T-helper 2 cell treated with Interferon-gamma antibody and Interleukin-4, amounts not matched to agents 100 ng/mL and 5 ng/mL, for 36 hours (primary cell): ENCODE data around the gene PLPPR1. TPM values are rescaled to one million over a fixed set of nuclear protein-coding genes. Genes with fewer than 3 reads are reported as not detected.

Experiments used
- intact Hi-C: fragments of 100-400 bp; cut with micrococcal nuclease; formaldehyde crosslinking; loops from one replicate; pipeline ENCODE4 v1.15.1; 2023
- total RNA-seq: library from RNA; stranded (reverse); gene quantifications from 2 replicates; pipeline ENCODE4 v1.2.3, GENCODE V29; 2022

The PLPPR1 gene
- total RNA-seq, 1 donor from 2014 or later, result not detected

DNA sequence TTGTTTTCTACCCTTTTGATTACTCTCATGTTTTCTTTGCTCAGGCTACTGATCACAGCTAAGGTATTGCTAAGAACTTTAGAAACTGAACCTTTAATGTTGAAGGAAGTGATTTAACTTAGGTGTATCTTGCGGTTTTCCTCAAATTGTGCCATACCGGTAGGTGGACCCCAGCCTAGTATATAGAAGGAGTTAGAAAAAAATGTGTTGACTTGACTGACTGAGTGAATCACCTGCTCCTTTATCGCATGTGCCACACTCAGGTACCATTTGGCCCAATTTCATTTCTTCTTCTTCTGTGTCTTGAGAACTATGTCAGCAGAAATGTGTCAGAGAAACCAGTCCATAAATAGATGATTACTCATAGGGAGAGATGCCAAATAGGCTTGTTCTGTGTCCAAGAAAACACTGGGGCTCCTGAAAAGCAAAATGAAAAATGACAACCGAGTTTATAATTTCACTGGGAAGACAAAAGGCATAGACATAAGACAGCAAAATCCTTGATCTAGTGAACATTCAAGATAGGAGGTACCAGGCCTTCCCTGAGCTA, 19.4 kb downstream of the PLPPR1 start:
- intact Hi-C loops, result no loop called here

DNA sequence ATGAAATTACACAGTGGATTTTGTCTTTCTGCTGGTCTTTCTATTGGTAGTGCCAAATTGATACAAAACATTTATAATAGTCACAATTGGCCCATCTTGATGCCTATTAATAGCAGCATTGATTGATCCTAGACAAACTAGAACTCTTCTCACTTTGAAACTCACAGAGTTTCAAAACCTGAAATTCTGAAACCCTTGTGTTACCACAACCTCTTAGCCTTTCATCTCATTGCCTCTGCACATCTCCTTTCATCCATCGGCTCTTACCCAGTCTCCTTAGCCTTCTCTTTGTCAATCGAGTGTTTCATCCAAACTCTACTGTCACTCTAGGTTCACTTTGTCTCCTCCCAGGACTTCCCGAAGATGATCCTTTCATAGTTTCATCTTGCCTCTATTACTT, 22.1 kb downstream of the PLPPR1 start:
- intact Hi-C loops, result no loop called here

DNA sequence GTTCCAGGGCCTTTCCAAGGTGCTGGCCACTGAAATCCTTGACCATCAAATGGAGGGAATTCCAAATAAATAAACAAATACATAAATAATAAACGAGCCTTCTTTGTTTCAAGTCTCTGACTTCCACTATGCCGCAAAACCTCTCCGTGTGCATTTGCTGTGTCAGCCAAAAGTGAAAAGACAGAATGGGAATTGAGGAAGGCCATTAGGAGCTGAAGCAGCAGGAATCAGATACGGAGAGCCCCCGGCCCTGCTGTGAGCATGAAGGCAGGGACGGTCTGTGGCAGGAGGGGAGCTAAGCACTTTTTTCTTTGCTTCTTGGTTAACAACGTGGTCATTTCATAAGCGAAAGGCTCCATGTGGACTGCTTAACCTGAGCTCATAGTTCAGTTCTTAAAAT, 26.1 kb downstream of the PLPPR1 start:
- intact Hi-C loops, result no loop called here

DNA sequence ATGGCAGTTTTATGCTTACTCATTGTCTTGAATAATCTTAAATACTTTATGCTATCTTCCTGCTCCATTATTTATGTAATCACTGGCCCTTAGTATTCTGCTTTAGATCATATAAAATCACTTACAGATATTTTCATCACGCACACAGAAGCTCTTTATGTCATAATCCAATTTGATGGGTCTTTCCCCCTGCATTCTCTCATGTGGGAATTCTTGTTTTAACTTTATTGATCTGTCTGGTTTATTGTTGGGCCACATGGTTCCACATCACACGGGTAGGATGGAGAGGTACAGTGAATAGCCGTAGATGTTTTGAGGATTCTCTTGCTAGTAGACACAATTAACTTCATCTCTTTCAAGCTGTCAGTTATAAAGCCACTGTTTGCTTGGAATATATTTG, 27.0 kb downstream of the PLPPR1 start:
- intact Hi-C loops, result no loop called here

DNA sequence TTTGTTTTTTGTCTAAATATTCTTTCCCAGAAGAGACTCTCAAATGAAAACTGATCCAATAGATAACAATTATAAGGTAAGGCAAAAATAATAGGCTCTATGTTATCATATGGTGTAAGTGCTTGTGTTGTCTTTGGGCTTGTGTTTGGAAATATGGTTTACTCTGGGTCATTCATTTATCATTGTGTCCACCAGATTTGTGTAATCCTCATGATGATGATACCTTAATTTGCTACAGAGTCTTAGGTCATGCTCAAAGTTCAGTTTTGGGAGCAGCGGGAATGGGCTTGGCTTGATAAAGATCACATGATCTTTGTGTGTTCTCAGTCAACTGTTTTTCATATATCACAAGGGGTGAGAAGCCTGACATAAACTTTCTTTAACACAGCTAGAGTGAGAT, 34.2 kb downstream of the PLPPR1 start:
- intact Hi-C loops, result no loop called here

DNA sequence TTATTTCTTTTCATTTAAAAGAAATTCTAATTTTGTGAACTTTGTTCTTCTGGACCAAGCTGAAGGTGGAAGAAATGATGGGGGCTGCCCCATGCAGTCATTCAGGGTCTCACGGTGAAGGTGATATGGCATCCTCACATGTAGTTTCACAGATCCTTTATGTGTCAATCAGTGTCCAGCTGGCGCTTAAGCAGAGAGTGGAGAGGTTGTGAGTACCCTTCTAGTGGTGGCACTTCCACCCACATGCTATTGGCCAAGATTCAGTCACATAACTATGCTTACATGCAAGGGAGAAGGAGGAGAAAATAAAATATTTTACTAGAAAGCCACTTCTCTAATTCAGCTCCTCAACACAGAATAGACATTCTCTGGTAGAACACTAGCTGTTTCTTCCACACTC, 34.7 kb downstream of the PLPPR1 start:
- intact Hi-C loops, result no loop called here

DNA sequence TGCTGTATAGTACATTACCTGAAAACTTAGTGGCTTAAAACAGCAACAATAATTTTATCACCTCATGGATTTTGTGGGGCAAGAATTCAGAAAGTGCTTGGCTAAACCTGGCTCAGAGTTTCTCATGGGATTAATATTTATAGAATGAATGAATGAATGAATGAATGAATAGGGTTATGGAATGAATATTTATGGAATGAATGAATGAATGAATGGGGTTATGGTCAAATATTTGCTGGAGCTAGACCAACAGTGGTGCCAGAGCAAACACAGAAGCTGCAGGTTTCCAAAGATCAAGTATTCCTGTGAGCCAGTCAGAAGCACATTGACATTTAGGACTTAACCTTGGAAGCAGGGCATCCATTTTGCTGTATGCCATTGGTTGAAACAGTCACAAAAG, 35.7 kb downstream of the PLPPR1 start:
- intact Hi-C loops, result no loop called here

DNA sequence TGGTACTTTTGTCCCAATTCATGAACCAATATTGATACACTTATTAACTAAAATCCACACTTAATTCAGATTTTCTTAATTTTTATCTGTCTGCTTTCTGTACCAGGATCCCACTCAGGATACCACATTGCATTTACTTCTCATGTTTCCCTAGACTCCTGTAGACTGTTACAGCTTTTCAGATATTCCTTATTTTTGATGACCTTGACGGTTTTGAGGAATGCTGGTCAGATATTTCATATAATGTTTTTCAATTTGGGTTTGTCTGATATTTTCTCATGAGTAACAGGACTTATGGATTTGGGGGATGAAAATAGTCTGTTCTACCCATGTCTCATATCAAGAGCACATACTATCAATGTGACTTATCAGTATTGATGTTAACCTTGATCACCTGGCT, 37.4 kb downstream of the PLPPR1 start:
- intact Hi-C loops, result no loop called here

DNA sequence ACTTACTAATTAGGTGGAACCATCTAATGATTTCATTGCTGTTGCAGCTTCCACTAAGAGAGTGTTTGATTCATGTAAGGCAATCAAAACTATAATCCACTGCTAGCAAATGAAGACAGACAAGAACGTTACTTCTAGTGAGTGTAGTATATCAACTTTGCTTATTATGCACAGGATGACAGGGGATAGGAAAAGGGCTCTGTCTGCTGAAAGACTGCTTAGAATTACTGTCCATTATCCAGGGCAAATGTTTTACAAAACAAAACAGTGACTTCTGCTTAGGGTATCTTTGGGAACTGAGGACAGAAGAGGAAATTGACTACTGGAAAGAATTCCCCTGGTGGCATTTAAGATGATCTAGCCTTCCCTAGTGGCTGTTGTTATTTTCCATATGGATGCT, 40.2 kb downstream of the PLPPR1 start:
- intact Hi-C loops, result no loop called here

DNA sequence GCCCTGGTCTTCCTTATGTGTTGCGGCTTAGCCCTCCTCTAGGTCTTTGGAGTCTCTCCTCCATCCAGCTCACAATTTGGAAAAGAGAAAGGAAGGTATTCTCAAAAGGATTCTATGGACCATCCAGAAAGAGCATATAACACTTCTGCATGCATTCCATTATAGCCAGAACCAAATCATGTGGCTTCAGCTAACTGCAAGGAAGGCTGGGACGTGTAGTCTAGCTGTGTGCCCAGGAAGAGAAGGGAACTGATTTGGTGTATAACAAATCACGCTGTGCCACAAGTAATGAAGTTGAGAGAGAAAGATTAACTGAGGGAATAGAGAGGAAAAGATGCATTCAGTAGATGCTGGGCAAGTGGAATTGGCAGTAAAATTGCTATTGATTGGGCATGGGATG, 43.7 kb downstream of the PLPPR1 start:
- intact Hi-C loops, result no loop called here

DNA sequence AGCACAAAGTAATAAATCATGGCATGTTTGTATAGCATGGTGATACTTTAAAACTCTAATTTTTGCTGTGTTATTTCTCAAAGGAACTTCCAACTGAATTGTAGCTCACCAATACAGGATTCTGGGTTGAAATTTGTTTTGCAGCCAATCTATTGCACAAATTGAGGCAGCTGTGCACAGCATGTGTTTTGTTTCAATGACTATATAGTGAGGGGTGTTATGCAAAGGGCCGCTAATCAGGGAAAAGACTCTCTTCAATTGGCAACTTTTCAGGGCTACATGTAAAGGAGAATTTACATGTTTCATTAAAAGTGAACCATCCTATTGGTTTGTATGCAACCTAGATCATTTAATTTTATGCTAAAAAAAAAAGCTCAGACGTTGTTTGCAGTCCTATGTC, 44.6 kb downstream of the PLPPR1 start:
- intact Hi-C loops, result no loop called here

DNA sequence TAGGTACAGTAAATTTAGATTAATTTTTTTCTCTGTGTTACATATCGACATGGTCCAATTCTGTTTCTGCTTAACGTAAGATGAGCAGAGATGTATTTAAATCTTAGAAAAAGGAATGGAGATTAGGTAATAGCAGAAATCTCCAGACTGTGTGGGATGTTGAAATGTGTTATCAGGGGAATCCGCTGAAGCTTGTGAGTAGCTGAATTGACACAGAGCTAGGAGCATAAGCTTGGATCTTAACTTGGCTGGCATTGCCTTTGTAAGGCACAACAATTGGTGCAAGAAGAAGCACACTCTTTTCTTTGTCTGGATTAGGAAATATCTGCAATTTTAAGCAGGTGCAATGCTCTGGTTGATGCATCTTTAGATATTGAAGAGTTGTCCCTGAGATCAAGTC, 53.1 kb downstream of the PLPPR1 start:
- intact Hi-C loops, result no loop called here

DNA sequence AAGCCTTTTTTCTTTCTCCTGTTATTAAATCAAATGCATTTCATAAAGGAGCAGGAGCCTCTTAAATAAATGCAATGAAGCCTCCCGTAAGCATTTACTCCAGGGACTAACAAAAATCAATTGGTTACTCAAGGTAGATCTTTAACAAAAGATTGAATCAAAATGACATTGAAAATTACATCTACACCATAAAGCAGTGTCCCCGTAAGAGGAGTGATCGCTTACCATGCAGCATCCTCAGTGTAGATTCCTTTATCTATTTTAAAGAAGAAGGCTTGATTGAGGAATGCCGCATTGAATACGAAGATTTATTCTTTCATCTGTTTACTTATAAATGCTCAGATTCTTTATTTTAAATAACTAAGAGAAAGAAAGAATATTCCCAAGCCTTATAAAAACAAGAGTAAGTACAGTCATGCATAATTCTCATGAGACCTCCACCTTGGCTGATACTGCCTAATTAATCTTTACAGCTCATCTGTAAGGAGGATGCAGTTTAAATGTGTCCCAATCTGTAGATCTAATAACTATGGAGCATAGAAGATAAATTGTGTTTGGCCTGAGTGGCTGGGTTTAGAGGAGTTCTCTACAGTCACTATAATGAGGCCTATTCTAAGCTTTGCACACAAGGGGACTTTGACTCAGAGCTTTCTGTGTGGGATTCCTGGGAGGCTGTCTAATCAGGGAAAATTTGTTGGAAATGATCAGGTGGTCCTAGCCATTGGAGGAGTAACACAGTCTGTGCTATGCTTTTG, 55.1 kb downstream of the PLPPR1 start:
- intact Hi-C loops, result no loop called here

DNA sequence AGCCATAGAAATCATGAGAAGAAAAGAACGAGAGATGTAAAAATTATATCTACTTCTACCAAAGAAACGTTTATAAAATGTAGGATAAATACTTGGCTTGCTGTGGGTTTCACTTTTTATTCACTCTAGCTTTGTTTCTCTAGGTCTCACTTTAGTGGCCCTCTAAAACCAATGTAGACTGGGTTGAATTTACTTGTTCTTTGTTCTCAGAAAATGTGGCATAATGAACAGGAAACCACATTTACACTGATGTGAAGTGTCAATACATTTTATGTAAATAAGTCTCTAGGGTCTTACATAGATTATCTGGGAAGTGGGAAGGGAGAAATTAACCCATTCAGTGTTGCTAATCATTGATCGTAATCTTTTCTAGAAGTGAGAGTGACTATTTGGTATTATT, 58.9 kb downstream of the PLPPR1 start:
- intact Hi-C loops, result no loop called here

DNA sequence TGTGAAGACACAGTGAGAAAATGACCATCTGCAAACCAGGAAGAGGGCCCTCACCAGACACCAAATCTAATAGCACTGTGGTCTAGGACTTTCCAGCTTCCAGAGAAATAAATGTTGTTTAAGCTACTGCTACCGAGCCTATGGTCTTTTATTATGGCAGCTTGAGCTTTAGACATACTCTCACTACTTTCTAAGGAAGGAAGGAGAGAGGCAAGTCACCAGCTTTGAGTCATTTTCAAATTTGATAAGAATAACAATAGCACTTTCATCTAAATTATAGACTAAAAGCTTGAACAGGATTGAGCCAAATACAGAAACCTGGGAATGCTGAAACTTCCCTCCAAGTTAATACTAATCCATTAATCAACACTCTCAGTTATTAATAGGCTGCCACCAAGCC, 64.4 kb downstream of the PLPPR1 start:
- intact Hi-C loops, result no loop called here

DNA sequence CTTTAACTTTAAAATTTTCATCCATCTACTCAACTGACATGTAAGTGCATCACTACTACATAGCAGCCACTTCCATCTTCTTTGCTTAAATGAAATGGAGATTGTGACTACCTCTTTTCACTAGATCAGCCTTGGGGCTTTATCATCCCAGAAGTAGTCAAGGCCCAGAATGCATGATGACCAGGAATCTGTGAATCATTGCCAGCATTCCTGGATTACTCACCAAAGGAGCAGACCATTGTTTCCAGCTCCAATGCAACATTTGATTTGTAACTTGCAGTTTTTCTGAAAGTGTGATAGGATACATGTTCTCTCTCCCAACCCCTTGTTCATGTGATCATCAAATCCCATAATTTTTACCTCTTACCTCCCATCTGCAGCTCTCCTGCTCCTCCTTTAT, 65.1 kb downstream of the PLPPR1 start:
- intact Hi-C loops, result no loop called here

DNA sequence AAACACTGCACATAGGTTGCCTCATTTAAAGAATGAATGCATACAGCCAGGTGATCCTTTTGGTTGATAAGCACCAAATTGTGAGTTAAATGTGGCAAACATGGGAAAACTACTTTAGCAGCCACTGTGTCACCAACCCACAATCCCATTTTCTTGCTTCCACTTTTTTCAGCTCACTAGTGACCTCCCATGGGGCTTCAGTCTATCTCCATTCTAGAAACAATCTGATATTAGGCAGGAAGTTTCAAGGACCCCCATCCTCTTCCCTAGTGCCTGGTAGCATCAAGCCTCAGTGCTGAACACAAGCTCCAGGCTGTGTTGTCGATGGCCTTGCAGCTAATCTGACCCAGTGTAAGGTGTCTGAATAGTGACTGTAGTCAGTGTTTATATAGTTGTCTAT, 66.2 kb downstream of the PLPPR1 start:
- intact Hi-C loops, result no loop called here

DNA sequence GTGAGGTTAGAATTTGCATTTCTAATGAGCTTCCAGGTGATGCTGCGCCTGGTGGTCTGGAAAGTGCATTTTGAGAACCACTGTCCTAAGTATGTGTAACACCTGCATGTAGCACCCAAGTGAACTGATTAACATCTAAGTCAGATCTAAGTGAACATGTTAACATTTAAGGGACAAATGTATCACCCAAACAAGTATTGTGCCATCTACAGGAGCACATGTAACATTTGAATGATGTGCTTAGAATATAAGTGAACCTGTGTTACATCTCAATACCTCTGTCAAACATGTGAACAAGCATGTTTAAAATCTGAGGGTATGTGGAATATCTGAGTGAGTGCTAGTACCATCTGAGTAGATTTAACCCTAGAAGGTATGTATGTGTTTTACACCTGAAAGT, 68.7 kb downstream of the PLPPR1 start:
- intact Hi-C loops, result no loop called here

DNA sequence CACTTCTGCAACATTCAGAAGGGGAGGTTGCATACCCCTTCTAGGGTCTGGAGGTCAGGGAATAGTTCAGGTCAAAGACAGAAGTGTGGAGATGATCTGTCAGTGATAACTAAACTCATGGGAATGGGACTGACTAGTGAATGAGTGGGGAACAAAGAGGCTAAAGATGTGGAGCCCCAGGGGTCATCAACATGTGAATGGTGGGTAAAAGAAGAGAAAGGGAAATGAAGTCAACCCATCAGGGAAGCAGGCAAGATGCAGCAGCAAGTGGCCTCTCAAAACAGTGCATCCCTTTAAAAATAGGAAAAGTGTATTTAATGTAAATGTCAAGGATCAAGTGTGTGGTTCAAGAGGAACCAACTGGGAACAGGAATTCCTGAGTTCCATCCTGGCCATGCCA, 69.9 kb downstream of the PLPPR1 start:
- intact Hi-C loops, result no loop called here

DNA sequence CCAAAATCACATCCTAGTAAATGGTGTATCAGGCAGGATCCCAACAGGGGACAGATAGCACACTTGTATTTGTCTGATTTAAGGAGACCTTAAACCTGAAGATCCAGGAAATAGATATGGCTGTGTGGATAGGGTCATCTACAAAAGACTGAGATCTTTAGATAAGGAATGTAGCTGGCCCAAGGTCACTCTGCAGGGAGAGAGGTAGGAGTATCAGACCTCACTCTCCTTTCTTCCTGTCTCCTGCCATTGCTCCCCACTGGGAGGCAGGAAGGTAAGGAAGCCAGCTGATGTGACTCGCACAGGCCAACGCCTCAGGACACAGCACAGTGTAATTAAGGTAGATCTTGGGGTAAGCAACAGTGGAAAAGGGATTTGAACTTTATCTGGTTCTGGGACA, 85.8 kb downstream of the PLPPR1 start:
- intact Hi-C loops, result no loop called here

DNA sequence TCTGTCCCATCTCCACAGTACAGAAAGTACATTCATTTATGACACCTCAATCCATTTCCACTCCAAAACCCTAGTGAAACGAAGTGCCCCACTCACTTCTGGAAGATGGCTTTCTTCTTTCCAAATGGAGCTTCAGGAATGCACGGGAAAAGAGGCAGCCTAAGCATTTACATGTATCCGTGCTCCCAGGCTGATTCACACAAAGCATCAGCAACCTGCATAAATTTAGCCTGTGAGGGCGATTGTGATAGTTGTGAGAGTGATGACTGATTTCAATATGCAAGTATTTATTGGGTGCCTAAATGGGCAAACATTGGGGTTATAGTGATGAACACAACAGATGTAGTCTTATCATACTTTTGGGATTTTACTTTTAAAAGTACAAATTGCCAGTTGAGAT, 86.6 kb downstream of the PLPPR1 start:
- intact Hi-C loops, result loop anchor here (5.0 kb wide), 1 partner anchor 417 kb away; the partner anchor contains the start of gene RNF20

DNA sequence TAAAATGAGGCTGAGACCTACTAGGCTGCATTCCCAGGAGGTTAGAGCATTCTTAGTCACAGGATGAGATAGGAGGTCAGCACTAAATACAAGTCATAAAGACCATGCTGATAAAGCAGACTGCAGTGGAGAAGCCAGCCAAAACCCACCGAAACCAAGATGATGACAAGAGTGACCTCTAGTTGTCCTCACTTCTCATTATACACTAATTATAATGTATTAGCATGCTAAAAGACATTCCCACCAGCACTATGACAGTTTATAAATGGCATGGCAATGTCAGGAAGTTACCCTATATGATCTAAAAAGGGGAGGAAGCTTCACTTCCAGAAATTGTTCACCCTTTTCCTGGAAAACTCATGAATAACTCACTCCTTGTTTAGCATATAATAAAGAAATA, 88.6 kb downstream of the PLPPR1 start:
- intact Hi-C loops, result loop anchor here (5.0 kb wide), 1 partner anchor 415 kb away; the partner anchor contains the start of gene RNF20

DNA sequence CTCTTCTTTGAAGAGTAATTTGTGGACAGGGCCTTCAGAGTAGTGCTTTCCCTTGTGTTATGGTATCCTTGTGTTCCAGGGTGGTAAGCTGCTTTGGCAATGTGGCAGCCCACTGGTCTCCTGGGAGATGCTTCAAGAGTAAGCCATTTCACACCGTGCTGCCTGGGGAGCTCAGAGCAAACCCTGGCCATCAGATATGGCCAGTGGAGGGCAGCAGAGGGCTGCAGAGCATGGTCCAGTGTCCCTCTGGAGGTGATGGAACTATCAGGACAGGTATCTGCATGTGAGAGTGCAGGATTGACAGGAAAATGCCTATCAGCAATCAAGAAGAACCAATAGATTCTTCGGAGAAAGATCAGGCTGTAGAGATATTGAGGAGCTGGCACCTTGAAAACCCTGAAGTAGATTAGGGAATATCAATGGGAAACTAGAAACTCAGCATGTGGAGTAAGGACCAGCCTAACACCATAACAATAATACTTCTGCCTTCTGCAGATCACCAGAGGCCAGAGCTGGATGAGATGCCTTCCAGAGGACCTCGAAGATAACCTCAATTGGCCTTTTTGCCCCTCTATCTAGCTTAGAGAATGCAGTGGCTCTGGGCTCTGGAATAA, 90.8 kb downstream of the PLPPR1 start:
- intact Hi-C loops, result loop anchor here (1.0 to 5.0 kb wide), 2 partner anchors 192 to 413 kb away; partner anchors contain the start of gene RNF20
